ENCODE data around the gene TTC3. TPM values are rescaled to one million over a fixed set of nuclear protein-coding genes. Genes with fewer than 3 reads are reported as not detected.

The TTC3 gene
- total RNA-seq, 2 donors from 2014 or later = 68.2 to 74.4 TPM

DNA sequence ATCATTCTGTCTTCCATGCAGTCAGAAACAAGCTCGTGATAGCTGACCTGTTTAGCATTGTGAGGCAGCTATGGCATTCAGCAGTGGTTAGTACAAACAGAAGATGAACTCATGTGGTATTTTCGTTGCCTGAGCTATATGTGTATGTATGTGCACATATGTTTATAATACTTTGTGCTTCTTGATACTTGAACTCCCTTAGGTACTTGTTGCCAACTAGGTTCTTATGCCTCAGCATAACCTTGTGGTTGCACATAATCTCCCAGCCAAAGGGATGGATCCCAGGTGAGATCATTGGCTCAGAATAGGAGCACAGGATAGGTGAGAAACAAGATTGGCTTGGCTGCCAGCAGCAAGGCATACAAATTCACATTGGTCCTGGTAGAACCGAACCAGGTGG, 108.0 kb downstream of the TTC3 start:
- intact Hi-C loops (cut with DNase I) = no loop called here
- no peak for ATAC-seq
- no peak for DNase-seq

DNA sequence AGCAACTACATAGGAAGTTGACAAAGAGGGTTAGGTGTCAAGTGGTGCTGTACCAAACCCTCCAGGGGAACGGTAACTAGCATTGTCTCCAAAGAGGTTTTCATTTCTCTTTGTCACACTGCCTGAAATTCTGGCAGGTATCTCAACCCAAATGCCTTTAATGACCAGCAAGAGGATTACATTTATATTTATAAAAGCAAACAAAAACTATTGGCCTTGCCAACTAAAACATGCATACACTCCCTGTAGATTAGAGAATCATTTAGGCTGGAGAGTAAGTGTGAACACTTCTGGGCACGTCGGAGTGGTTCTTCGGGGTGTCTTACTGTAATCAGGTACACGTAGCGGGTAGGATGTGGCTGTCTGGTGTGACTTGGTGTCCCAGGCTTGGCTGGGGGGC, 109.2 kb downstream of the TTC3 start:
- intact Hi-C loops (cut with DNase I) = no loop called here
- DNase-seq (no peak), ATAC-seq (no peak)

- intact Hi-C loops (cut with DNase I) = no loop called here
Measured at GRCh38 chr21:37183749-37184148, 110.7 kb downstream of the TTC3 start.

DNA sequence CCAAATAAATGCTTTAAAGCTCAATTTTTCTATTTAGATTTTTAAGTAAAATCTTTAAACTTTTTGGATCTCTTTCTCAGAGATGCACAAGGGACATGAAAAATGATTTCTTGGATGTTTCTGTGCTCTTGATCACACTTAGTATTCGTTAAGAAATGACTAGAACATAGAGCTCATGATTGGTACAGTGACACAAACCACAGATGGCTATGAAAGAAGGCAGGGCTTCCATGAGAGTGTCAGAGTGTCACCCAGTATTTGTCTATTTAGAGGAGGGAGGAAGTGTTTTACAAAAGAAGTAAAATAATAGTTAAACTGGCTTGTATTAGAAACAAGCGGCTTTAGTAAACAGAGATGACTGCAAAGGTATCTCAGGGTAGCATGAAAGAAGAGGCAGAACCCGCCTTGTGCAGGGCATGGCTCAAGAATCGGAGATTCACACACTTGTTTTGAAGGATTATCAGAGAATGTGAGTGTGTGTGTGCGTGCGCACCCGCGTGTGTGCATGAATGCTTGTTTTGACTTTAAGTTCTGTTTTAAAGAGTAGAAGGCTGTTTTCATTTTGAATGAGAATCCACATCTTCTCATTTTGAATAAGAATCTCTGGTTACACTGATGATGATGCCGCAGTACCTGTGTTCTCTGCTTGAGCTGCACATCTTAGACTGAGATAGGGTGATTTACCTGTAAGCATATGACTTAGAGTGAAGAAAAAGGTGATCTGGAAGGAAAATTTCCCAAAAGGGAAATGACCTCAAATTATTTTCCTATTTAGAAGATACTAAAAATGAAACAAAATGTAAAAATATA, 111.9 kb downstream of the TTC3 start:
- intact Hi-C loops (cut with DNase I) = no loop called here
- ATAC-seq (no peak), DNase-seq (no peak)

More at GRCh38 chr21:37183749-37184148, 110.7 kb downstream of the TTC3 start:
- ATAC-seq (no peak), DNase-seq (no peak)

DNA sequence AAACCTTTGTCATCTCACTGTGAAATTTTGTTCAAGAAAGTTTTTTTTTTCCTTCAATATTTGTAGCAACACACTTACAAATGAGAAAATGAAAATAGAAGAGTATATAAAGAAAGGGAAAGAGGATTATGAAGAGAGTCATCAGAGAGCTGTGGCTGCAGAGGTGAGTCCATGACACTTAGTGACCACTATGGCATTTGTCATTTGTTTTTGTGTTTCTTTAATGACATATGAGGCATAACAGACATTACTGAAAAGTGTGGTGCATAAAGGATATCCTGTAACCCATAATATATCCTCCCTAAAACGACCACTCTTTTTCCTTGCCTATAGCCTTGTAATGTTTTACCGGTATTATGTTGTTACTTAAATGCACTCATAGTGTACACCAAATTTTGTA, 113.9 kb downstream of the TTC3 start:
- DNase-seq (no peak), ATAC-seq (no peak)
- intact Hi-C loops (cut with DNase I) = no loop called here

DNA sequence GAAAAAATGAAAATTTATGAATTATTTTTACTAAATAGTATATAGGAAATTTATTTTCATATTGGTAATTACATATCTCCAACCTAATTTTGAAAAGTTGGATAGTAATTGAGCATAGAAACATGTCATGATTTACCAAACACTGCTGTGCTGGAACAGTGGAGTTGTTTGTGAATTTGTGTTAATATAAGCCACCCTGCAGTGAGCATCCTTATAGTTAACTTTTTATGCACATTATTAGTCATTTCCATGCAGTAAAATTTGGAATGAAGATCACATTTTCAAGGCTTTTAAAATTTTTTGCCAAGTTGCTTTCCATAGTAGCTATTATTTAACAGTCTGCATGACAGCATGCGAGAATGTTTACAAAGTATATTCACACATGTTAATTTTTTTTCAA, 115.8 kb downstream of the TTC3 start:
- no peak for ATAC-seq
- intact Hi-C loops (cut with DNase I) = no loop called here
- no peak for DNase-seq

DNA sequence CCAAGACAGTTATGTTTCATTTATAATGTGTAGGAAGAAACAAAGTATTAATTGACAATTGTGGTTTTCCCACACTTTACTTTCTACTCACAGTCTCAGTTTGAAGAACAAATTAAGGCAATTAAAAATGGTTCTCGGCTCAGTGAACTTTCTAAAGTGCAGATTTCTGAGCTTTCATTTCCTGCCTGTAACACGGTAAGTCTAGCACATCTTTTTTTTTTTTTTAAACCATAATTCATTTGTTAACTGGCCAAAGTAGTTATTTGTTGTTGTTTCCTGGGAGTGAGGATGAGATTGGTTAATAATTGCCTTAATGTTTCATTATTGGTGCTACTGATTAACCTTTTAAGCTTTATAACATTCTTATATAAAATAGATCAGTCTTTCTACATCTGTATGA, 119.0 kb downstream of the TTC3 start:
- no peak for DNase-seq
- intact Hi-C loops (cut with DNase I) = no loop called here
- ATAC-seq = no peak

GRCh38 chr21:37193006-37193405, 120.0 kb downstream of the TTC3 start:
- intact Hi-C loops (cut with DNase I) = no loop called here

GRCh38 chr21:37193676-37194075, 120.6 kb downstream of the TTC3 start:
- DNase-seq (no peak), ATAC-seq (no peak)
- intact Hi-C loops (cut with DNase I) = no loop called here

More at GRCh38 chr21:37193006-37193405, 120.0 kb downstream of the TTC3 start:
- no peak for DNase-seq
- no peak for ATAC-seq

- intact Hi-C loops (cut with DNase I) = no loop called here
- ATAC-seq (peak in 1 of 2 donors; percentile 85), DNase-seq (no peak)
Measured at GRCh38 chr21:37195059-37195458, 122.0 kb downstream of the TTC3 start.

- no peak for DNase-seq
Measured at GRCh38 chr21:37195610-37196009, 122.6 kb downstream of the TTC3 start.

GRCh38 chr21:37196847-37197246, 123.8 kb downstream of the TTC3 start:
- intact Hi-C loops (cut with DNase I) = no loop called here
- ATAC-seq = no peak
- DNase-seq = no peak

More at GRCh38 chr21:37195610-37196009, 122.6 kb downstream of the TTC3 start:
- ATAC-seq = peak in 1 of 2 donors; percentile 78
- intact Hi-C loops (cut with DNase I) = no loop called here

DNA sequence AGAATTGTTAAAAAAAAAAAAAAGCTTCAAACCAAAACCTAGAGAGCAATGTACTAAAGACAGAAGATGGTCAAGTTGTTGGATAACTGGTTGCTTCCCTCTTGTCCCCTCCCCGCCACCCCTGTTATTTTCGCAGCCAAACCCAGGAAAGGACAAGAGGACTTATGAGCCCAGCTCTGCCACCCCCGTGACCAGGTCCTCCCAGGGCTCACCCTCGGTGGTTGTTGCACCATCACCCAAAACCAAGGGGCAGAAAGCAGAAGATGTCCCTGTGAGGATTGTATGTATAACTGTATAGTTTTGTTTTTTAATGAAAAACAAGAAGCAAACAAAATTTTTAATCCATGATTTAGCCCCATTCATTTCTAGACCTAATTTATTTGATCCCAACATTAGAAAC, 124.7 kb downstream of the TTC3 start:
- DNase-seq (no peak), ATAC-seq (no peak)
- intact Hi-C loops (cut with DNase I) = no loop called here

- intact Hi-C loops (cut with DNase I) = no loop called here
- DNase-seq (no peak), ATAC-seq (no peak)
Measured at GRCh38 chr21:37199057-37199924, 126.2 kb downstream of the TTC3 start.

GRCh38 chr21:37200641-37201480, 127.8 kb downstream of the TTC3 start:
- DNase-seq (no peak), ATAC-seq (peak in 1 of 2 donors; percentile 50)
- intact Hi-C loops (cut with DNase I) = no loop called here

DNA sequence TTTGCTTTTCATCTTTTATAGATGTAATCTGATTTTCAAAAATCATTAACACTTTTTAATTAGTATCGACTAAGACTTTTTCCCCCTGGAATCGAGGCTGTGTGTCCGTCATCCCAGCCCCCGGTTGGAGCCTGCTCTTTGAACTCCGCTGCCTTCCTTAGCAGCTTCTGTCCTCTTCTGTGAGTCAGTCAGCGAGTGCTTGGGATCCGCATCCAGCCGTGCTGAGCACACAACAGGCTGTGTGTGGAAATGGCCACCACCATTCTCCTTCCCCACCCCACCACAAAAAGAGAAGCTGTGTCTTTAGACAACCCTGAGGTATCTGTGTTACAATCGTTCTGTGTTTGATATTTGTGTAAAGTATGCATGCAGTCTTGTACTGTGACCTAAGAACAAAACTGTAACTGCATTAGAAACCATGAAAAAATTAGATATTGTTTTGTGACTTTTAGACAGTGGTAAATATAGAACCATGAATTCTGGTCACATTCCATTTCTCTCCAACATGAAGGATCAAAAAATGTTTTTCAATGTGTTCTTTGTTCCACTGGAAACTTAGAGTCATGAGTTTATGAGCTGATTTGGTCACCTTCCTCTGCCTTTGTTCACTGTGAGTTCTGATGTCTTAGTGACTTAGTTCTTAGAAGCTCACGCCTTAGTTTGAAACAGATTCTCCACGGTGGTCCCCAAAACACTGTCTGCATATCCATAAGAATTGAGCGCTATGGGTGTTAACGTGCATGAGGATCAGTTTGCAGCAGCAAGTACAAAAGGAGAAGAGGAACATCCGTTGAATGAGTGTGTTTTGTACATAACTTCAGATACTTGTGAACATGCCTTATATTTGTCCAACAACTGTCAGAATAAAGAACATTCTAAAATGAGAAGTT, 129.4 kb downstream of the TTC3 start:
- no peak for ATAC-seq
- DNase-seq = no peak
- intact Hi-C loops (cut with DNase I) = no loop called here

GRCh38 chr21:37204580-37204979, 131.5 kb downstream of the TTC3 start:
- no peak for DNase-seq
- no peak for ATAC-seq
- intact Hi-C loops (cut with DNase I) = no loop called here

GRCh38 chr21:37206496-37206895, 133.4 kb downstream of the TTC3 start:
- DNase-seq (no peak), ATAC-seq (no peak)
- intact Hi-C loops (cut with DNase I) = loop anchor here in 1 of 2 donors (5.0 kb wide), 1 partner anchor 161 kb away; the partner anchor contains the start of gene DYRK1A

All from left cardiac atrium (tissue), 4 donors.